Neural progenitor cell (in vitro differentiated cells): ENCODE data around the gene CFAP74.

Experiments used
- EZH2phosphoT487 ChIP-seq: fragments of 200-600 bp; sonication (generic); IDR thresholded peaks from 2 replicates; pipeline ENCODE4 v1.6.1; 2017; ENCODE audit warnings: antibody characterized with exemption
- TF ChIP-seq, protein P1 (sequence below): fragments of 200-600 bp; sonication (generic); IDR thresholded peaks from 2 replicates; pipeline ENCODE4 v1.5.1; 2017; ENCODE audit warnings: antibody characterized with exemption, mild to moderate bottlenecking

DNA sequence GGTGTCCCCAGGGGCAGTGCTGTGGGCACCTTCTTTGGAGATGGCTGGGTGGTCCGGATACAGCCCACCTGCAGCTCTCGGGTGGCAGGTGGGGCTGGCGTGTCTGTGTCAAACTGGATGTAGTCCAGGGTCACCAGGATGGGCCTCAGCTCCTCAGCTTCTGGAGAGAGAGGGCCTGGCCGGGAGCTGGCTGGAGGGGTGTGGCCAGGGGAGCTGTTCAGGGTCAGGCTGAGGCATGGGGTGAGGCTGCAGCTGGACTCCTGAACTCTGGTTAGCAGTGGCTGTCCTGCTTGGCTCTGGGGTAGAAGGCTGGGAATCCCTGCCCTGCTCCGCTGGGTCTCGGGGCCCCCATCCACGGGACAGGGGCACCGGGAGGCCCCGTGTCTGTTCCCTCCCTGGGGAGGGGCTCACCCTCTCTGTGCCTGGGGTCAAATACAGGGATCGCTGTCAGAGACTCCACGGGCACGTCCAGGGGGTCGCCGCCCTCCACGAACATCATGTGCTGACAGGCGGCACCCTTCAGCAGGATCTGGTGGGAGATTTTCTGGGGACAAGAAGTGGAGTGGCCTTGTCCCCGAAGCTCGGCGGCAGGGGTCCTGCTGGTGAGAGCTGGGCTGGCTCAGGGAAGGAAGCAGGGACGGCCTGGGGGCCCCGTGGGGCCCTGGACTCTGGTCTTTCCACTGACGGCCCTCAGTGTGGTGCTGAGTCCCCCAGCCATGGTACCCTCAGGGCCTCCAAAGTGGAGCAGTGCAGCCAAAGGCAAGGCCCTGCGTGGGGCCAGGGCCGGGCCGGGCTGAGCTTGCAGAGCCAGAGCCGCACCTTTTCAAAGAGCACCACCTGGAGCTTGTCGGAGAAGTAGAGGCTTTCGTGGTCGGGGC is 80.4 kb downstream of the CFAP74 start:
- TF ChIP-seq, protein P1, sequence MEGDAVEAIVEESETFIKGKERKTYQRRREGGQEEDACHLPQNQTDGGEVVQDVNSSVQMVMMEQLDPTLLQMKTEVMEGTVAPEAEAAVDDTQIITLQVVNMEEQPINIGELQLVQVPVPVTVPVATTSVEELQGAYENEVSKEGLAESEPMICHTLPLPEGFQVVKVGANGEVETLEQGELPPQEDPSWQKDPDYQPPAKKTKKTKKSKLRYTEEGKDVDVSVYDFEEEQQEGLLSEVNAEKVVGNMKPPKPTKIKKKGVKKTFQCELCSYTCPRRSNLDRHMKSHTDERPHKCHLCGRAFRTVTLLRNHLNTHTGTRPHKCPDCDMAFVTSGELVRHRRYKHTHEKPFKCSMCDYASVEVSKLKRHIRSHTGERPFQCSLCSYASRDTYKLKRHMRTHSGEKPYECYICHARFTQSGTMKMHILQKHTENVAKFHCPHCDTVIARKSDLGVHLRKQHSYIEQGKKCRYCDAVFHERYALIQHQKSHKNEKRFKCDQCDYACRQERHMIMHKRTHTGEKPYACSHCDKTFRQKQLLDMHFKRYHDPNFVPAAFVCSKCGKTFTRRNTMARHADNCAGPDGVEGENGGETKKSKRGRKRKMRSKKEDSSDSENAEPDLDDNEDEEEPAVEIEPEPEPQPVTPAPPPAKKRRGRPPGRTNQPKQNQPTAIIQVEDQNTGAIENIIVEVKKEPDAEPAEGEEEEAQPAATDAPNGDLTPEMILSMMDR: no peak
- TF ChIP-seq EZH2phosphoT487: no peak
